Adrenal gland (tissue), 5 donors: ENCODE results near the gene AMIGO2.

Source experiments
- POLR2A ChIP-seq, 2 donors: fragments of 450-650 bp; IDR thresholded peaks; one replicate each; pipeline ENCODE4 v1.6.1; 2017; ENCODE audit warnings: antibody characterized with exemption in 2 of 2, mild to moderate bottlenecking in 2 of 2, moderate library complexity in 1 of 2
- TF ChIP-seq, protein P1 (sequence below), 6 experiments: fragments of 450-650 bp in 4 of 6; fragments of 200-600 bp in 2 of 6; sonication (generic) in 1 of 6; IDR thresholded peaks; 1 replicate in 5 of 6; 2 replicates in 1 of 6; pipeline versions ENCODE4 v1.5.1 to v1.8.0; 2016 to 2021; ENCODE audit warnings: antibody characterized with exemption in 6 of 6, mild to moderate bottlenecking in 2 of 6, moderate library complexity in 1 of 6
- donor health status: DM: no; HTN: no; CAD: no.

DNA sequence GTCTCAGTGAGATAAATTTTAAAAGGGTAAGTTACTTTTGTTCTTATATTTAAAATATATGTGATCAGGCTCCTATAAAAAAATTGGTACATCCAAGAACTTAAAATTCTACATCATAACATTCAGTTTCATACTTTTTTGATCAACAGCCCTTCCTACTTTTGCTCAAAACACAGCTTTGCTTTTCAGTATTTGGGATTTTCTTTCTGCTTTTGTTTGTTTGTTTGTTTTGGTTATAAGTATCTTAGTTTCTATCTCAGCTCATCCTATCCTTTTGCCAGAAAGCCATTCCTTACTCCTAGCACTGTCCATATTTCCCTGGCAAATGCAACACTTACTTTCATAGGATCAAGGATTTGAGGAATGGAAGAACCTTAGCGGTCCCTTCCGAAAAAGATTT is 5.0 kb downstream of the AMIGO2 start:
- TF ChIP-seq, protein P1, sequence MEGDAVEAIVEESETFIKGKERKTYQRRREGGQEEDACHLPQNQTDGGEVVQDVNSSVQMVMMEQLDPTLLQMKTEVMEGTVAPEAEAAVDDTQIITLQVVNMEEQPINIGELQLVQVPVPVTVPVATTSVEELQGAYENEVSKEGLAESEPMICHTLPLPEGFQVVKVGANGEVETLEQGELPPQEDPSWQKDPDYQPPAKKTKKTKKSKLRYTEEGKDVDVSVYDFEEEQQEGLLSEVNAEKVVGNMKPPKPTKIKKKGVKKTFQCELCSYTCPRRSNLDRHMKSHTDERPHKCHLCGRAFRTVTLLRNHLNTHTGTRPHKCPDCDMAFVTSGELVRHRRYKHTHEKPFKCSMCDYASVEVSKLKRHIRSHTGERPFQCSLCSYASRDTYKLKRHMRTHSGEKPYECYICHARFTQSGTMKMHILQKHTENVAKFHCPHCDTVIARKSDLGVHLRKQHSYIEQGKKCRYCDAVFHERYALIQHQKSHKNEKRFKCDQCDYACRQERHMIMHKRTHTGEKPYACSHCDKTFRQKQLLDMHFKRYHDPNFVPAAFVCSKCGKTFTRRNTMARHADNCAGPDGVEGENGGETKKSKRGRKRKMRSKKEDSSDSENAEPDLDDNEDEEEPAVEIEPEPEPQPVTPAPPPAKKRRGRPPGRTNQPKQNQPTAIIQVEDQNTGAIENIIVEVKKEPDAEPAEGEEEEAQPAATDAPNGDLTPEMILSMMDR (IDR thresholded peaks at IDR 0.05): no peak
- no peak for TF ChIP-seq POLR2A (IDR thresholded peaks at IDR 0.05)
